Measurements from ENCODE around the gene NISCH.

Gene NISCH

GRCh38 chr3:52539010-52539653 lies 83.7 kb downstream of the NISCH start:
- DNase-seq (ENCODE audit: low spot score) = no peak

- no peak for DNase-seq (ENCODE audit: low spot score)
Measured at GRCh38 chr3:52541050-52541449, 85.6 kb downstream of the NISCH start.

Measured in pons (tissue), 1 donor.